ENCODE results near the gene NUDCD3. TPM values are rescaled to one million over a fixed set of nuclear protein-coding genes. Genes with fewer than 3 reads are reported as not detected.
A peak's percentile ranks its signal among the peaks of the same experiment; 100 is the strongest.

The NUDCD3 gene
- 88.2 TPM for total RNA-seq

DNA sequence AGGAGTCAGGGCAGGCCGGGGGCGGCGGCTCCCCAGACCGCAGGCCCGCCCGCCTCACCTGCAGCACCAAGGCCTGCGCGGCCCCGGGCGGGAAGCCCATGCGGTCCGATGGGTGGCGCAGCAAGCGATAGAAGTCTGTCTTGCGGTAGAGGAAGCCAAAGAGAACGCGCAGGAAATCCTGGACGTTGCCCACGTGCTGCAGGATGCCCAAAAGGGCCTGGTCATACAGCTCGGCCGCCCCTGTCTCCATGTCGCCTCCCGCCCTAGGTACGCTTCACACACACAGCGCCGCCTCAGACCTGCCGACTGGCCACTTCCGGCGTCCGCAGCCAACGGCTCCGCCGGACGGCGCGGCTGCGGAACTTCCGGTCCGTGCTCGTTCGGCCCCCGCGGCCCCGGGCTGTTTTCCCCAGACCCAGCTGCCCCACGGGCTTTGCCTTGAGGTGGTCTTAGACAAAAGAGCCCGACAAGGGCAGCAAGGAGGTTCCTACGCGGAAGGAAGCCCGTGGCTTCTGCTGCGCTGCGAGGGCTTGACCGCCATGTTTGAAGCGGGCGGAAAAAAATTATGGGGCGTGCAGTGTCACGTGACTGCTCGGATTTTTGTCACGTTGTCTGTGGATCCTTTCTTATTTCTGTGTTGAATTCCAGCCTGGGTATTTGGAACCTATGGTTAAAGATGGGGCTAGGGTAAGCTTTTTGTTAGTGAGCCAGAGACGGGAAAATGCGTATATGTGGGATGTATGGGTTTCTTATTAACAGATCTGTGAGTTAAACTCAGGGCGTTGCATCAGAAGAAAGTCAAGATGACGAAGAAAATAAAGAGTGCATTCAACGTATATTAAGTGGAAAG is at the start of gene NUDCD3:
TSS of gene NUDCD3 (minus strand) at position 308 of the 850 bp plus-strand sequence. CDS start at position 250, 58 bp downstream.
- peak; percentile 94 for DNase-seq

DNA sequence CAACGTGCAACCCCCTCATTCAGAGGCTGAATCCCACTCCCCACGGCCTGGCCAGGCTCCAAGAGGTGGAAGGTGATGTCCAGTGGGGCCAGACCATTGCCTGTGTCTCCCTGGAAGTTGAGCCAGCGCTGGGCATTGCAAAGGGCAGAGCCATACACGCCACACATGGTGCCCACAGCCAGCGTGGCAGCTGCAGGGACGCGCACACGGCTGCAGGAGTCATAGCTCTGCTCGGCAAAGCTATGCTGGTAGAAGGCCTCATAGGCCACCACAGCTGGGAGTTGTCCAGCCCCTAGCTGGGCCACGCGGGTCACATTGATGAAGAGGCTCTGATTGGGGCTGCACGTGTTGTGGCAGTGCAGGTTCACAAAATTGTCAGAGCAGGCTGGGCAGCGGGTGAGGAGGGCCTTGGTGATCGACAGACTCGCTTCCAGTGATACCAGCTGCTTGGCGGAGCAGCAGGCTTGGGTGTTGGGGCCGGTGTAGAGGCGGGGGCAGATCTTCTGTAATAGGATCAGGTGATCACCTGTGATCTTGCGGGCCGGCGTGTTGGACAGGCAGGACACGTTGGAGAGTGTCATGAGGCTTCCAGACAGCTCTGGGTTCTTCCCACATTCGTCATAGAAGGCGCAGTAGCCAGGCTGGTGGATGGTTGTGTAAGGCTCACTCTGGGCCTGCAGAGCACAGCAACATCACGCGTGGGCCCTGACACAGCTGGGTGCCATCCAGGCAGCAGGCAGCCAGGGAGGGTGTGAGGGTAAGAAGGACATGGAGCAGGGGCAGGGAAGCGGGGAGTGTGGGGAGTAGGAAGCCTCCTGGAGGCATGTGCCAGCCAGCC is 49.4 kb upstream of the NUDCD3 start:
- DNase-seq, result no peak

DNA sequence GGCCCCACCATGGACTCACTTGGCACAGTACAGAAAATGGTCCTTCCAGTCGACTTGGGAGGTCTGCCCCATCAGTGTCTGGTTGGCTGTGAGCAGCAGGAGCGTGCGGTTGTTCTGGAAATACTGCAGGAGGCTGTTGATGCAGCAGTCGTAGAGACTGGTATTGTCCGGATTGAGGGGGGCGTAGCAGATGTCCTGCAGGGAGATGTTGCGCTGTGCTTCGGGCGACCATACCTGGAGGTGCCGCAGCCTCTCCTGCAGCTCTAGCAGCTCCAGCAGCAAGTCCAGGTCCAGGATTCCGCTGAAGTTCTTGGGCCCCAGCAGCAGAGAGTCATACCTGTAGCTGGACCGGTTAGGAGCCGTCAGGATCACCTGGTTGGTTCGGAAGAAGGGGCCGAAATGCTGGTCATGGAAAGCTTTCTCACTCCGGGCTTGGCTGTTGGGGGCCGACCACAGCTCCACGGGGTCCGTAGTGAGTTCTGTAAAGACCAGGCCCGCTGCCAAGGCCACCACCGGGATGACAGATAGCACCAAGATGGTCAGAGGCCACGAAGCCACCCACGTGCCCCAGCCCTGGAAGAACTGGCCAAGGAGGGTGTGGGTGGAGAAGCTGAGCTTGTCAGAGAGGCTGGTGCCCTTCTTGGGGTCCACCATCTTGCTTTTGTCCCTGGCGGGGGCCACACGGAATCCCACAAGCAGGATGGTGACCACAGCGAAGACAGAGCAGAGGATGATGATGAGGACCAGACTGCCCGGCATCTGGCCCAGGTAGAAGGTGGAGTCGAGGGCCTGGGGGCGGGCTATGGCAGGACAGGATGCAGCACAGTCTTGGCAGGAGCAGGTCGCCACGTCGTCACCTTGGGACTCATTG is 48.6 kb upstream of the NUDCD3 start:
- DNase-seq, result no peak

DNA sequence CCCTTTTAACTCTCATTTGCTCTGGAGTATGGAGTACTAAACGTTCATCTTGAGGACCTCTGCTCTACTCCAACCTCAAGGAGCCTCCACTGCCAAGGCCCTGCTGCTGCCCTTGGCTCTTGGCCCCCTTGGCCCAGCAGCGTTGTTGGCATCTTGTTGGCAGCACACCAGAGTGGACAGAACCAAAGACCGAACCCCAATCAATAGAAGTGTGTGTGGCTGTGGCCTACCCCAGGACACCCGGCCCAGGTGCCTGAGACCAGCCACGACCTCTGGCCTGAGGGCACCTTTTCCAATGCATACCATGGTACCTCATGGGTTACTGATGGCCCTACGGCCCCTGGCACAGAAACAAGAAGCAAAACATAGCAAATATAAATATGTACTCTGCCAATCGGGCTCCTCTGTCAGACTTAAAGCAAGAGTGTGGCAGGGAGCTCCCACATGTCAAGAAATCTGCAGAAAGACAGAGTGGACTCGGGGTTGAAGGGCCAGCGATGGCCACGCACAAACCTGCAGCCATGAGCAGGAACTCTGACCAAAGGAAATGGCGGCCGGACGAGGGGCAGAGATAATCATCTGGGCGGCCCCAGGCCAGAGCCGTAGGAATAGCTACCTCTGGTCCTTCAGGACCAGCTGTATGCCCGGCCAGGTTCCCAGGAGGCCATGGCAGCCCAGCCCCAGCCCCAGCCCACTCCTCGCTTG is 47.8 kb upstream of the NUDCD3 start:
- DNase-seq, result no peak

DNA sequence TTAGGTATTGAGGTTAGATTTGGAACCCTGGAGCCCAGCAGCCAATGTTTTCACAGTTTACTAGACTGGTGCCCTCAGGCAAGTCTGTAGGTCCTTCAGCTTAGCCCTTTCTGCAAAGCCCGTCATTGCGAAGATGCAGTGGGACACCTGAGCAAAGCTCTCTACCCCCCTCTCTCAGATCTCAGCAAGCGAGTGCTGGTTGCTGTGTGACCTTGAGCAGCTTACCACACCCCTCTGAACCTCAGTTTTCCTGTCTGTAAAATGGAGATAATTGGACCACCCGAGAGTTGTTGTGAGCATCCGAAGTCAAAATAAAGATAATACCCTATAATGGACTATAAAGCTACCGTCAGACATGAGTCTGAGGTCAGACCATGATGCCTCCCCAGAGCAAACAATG is 47.0 kb upstream of the NUDCD3 start:
- DNase-seq, result no peak

DNA sequence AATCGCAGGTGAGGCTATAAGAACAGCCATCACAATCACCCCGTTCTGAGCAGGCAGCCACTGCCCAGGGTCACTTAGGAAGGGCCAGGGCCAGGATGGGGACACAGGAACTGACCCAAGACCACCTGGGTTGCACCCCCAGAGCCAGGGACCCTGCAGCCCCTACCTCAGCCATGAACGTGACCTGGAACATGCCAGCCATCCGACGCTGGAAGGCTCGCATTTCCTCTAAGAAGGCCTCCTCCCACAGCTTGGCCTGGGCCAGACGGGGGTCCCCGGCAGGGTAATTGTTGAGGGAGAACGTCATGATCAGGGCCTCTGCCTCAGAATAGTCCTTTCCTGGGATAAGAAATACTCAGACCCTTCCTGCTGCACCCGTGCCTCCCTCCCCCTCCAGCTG is 45.6 kb upstream of the NUDCD3 start:
- DNase-seq, result no peak

DNA sequence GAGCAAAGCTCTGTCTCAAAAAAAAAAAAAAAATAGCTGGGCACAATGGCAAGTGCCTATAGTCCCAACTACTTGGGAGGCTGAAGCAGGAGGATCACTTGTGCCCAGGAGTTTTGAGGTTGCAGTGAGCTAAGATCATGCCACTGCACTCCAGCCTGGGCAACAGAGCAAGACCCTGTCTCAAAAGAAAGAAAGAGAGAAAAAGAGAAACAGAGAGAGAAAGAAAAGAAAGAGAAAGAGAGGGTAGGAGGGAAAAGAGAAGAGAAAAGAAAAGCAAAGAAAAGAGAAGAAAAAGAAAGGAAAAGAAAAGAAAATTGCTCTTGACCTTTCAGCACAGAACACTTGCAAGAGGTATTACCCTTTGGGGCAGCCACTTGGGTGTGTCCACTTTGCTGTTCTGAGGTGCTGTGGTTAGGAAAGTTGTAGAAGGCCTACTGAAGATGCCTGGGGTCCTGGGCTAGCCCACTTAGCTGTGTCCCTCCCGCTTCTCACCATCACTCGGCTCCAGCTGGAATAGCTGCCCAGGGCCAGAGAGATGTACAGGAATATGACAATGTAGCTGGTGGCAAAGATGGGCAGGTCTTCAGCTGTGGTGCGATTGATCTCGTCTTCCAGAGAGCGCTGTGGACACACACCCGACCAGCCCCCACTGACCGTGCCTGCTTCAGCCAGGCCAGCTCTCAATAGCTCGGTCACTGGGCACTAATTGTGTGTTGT is 45.0 kb upstream of the NUDCD3 start:
- no peak for DNase-seq

DNA sequence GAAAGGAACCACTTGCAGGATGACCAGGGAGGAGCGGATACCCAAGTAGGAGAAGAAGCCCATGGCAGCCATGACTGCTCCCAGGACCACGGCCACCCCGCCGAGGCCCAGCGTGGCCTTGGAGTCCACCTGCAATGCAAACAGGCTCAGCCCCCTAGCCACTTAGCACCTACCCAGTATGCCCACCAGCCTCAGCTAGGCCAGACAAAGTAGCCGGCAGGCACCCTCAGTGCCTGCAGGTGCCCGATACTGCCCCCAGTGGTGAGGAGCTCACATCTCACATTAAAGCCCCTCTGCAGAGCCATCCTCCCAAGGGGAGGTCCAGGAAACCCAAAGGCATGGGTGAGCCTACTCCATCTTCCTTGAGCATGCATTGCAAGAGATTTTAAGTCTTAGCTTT is 44.0 kb upstream of the NUDCD3 start:
- DNase-seq, result peak; percentile 44

DNA sequence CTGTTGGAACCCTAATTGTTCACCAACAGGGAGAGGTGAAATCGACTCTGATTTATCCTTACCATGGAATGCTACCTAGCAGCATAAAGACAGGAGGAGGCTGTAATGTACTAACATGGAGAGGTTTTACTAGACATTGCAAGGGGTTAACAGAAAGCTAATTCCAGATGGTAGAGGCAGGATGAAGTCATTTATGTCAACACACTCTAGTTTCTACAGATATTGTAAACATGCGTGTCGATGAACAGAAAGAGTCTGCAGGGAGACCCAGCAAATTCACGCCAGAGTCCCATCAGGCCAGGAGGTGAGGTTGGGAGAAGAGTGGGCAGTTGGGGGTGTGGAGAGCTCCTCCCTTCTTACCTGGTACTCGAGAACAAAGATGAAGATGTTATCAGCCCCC is 43.6 kb upstream of the NUDCD3 start:
- DNase-seq, result peak; percentile 14

DNA sequence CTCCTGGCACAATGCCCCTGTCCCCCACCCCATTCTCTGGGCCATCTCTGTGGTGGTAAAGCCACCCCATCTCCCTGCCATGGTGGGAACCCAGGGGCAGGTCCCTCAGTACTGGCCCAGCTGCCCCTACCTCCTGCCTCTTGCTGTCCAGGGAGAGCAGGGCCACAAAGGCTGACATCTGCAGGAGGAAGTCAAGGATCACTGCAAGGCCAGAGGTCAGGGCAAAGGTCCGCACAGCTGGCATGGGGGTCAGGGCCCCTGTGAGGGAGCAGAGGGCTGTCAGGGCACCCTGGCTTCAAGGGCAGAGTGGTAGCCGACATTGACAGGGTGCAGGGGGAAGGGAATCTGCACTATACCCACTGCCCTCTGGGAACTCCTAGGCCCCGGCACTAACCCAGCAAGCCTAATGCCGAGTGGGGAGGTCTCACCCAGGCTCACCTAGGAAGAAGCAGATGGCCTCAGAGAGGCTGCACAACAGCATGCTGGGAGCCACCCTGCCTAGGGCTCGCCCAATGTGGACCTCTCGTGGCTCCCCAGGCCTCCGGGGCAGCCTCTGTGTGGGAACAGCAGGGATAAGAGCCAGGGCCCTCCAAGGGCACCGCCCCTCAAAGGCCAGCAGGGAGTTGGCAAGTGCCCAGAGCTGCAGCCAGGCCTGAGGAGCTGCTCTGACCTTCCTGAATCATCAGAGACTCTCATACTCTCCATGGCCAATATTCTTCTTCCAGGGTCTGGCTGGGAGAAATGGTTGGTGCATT is 43.0 kb upstream of the NUDCD3 start:
- DNase-seq, result no peak

DNA sequence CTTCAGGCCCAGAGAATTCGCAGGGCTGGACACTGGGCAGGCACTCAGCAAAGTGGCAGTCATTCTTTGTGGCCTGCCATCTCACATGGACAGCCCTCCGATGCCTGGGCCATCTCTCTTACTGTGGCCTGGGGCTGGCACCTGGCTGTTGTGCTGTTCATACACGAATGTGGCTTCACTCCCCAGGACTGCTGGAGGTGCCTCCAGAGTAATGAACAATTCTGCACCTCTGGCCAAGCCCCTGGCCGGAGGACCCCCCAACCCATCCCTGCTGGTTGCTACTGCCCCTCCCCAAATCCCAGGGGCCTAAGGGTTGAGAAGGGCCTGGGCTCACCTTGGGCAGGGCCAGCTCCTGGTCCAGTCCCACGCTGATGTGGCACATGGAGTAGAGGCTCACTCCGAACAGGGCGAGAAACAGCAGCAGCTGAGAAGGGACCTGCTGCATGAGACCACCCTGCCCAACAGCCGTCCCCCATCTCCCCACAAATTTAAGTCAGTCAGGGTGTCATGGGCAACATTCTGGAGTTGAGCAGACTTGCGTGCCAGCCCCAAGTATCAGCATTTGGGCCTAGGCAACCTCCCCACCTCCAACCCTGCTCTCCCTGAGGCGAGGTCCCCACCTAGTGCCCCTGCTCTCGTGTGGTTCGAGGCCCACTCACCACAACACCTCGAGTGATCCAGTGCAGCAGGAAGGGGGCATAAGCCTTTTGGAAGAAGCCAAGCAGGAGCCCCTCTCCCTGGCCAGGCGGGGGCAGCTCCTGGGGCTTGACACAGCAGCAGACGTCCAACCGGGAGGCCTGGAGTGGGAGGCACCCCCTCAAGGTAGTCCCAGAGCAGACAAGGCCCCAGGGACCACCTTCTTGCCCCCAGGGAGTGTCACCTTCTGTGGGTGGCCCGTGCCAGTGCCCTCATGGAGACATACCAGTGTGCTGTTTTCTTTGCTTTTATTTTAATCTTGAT is 41.2 kb upstream of the NUDCD3 start:
- DNase-seq, result no peak

DNA sequence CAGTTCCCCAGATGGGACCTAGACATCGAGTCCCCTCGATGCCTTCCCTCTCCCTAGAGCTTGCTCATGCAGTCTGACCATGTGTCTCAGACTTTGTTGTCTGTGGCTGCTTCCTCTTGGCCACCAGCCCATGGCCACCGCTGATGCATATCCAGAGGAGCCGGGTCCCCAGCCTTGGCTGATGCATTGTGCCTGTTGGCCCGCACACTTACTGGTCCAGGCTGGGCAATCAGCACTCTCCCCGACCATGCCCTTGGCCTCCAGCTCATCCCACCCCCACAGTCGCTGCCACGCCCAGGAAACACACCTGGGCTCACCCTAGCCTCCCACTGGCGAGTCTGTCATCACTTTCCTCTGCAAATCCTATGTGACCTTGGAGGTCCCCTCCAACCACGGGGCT is 40.5 kb upstream of the NUDCD3 start:
- DNase-seq, result no peak

DNA sequence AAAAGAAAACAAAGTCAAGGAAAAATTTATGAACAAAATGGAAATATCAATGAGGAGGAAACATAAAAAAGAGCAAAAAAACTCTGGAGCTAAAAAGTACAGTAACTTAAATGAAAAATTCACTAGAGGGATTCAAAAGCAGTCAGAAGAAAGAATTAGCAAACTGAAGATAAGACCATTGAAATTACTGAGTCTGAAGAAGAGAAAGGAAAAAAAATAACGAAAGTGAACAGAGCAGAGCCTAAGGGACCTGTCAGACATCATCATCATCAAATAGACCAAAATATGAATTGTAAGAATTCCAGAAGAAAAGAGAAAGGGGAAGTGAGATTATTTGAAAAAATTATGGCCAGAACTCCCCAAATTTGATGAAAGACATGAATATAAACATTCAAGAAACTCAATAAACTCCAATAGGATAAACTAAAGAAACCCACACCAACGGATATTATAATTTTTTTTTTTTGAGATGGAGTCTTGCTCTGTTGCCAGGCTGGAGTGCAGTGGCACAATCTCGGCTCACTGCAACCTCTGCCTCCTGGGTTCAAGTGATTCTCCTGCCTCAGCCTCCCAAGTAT is 34.4 kb upstream of the NUDCD3 start:
- no peak for DNase-seq

DNA sequence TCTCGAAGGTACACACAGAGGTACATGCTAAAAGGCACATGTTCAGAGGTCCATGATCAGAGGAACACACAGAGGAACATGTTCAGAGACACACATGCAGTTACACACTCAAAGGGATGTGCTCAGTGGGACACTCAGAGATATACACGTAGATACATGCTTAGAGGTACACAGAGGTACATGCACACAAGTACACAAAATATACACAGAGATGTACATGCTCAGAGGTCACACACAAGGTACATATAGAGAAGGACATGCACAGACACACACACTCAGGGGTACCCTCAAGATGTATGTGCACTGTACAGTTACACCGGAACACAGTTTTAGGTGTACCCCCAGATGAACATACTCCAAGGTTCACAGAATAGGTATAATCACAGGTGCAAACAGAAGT is 31.9 kb upstream of the NUDCD3 start:
- DNase-seq, result no peak

DNA sequence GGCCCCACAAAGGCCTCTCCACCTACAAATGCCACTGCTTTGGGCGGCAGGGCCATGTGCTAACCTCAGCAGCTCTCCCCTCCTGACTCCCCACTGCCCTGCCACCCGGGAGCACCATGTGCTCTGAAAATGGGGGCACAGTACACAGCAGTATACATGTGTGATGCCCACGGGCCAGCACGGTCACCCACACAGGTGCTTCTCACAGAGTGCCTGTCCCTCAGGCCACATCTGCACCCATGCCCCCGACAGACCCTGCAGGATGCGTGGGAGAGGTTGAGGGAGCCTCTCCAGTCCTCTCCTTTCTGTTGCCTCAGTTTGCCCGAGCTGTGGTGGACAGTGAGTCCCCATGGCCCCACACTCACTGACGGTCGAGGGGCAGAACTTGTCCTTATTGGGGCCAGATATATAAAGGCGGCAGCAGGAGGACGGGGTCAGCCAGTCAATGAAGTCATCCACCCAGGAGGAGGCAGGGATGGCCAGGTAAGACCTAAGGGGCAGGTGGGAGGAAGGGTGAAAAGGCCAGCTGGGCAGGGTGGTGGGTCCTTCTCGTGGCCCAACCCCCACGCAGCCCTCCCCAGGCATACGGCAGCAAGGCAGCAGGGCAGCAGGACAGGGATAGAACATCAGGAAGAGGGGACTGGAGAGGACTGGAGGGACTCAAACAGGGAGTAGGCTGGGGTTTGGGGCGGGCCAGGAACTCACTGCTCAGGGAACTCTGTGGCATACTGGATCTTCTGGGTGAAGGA is 31.1 kb upstream of the NUDCD3 start:
- no peak for DNase-seq

DNA sequence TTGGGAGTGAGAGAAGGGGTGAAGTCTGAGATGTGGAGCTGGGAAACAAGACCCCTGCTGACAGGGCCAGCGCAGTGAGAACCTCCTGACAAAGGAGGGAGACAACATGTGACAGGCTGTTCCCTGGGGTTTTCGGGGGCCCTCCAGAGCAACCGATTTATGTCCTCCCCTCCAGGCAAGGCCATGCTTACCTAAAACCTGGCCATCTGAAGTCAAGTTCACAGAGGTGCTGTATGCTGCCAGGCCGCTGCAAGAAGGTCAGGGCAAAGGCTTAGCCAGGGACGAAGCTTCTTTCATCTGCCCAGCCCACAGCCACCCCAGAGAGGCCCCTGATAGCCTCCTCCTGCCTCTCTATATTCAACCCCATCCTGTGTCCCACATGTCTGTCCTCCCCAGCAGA is 30.1 kb upstream of the NUDCD3 start:
- DNase-seq, result no peak

DNA sequence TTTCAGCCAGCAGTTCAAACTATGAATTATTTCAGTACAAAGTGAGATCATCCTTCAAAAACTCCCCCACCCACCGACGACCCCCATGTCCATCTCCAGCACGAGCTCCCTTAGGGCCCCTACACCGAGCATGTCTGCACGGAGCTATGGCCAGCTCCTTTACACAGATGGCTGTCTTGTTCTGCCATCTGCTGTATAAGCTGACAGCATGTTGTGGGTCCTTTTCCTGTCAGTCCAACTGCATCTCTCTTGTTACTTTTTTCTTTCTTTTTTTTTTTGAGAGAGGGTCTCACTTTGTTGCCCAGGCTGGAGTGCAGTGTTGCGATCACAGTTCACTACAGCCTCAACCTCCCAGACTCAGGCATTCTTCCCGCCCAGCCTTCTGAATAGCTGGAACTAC is 29.1 kb upstream of the NUDCD3 start:
- no peak for DNase-seq

DNA sequence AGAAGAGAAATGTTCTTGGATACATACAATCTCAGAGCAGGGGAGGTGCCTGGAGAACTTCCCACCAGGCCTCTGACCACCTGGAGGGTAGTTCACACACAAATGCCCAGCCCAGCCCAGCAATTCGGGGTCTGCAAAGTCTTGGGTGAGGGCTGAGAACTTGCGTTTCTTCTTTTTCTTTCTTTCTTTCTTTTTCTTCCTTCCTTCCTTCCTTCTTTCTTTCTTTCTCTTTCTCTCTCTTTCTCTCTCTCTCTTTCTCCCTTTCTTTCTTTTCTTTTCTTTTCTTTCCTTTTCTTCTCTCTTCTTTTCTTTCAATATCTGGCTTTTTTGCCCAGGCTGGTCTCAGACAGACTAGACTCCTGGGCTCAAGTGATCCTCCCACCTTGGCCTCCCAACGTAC is 28.3 kb upstream of the NUDCD3 start:
- no peak for DNase-seq
